Smooth muscle cell (in vitro differentiated cells): ENCODE data around the gene IL31. TPM values are rescaled to one million over a fixed set of nuclear protein-coding genes. Genes with fewer than 3 reads are reported as not detected.

Source experiments
- DNase-seq: peaks from one replicate; lab custom pipeline; 2025; ENCODE audit not compliant: unreplicated experiment; lab: John Stamatoyannopoulos, UW
- H2AFZ ChIP-seq: fragments of 200-600 bp; sonication (generic); 2 replicates; pipeline ENCODE4 v1.6.0; 2016; ENCODE audit warnings: antibody characterized with exemption, low read depth, mild to moderate bottlenecking
- H3F3A ChIP-seq: fragments of 200-600 bp; sonication (generic); 2 replicates; pipeline ENCODE4 v1.6.0; 2017; ENCODE audit warnings: antibody characterized with exemption, low read depth
- H3K27ac ChIP-seq: fragments of 200-600 bp; sonication (generic); 2 replicates; pipeline ENCODE4 v1.5.1; 2016; ENCODE audit warnings: low read depth, mild to moderate bottlenecking
- H3K27me3 ChIP-seq: fragments of 200-600 bp; sonication (generic); 2 replicates; pipeline ENCODE4 v1.6.1; 2016; ENCODE audit warnings: low read depth, mild to moderate bottlenecking
- H3K36me3 ChIP-seq: fragments of 200-600 bp; sonication (generic); 2 replicates; pipeline ENCODE4 v1.5.1; 2016; ENCODE audit warnings: low read depth
- H3K4me1 ChIP-seq: fragments of 200-600 bp; sonication (generic); 2 replicates; pipeline ENCODE4 v1.5.1; 2016; ENCODE audit warnings: low read depth
- H3K4me2 ChIP-seq: fragments of 200-600 bp; sonication (generic); 2 replicates; pipeline ENCODE4 v1.6.0; 2016; ENCODE audit warnings: mild to moderate bottlenecking
- H3K4me3 ChIP-seq: fragments of 200-600 bp; sonication (generic); 2 replicates; pipeline ENCODE4 v1.5.1; 2016; ENCODE audit warnings: mild to moderate bottlenecking
- H3K79me2 ChIP-seq: fragments of 200-600 bp; sonication (generic); 2 replicates; pipeline ENCODE4 v1.6.0; 2016; ENCODE audit warnings: low read depth, mild to moderate bottlenecking
- H3K9ac ChIP-seq: fragments of 200-600 bp; sonication (generic); 2 replicates; pipeline ENCODE4 v1.6.0; 2016; ENCODE audit warnings: low read depth
- H3K9me3 ChIP-seq: fragments of 200-600 bp; sonication (generic); replicated peaks from 2 replicates; pipeline ENCODE4 v1.5.1; 2016; ENCODE audit warnings: low read depth
- H4K20me1 ChIP-seq: fragments of 200-600 bp; sonication (generic); 2 replicates; pipeline ENCODE4 v1.6.0; 2016; ENCODE audit warnings: low read depth
- WGBS: methylation state at CpG from one replicate; pipeline ENCODE4 v1.1.7; 2016; ENCODE audit warnings: low lambda C conversion rate; 5-methylcytosine and 5-hydroxymethylcytosine counted together
- polyA plus RNA-seq: library from polyadenylated mRNA; unstranded; fragments of >200 nt; fragmentation: Nextera tagmentation; extraction: Ambion mirVana; gene quantifications from 2 replicates; pipeline ENCODE4 v1.2.1, GENCODE V29; 2016
- total RNA-seq: library from RNA; depleted of rRNA; stranded (reverse); fragments of >200 nt; gene quantifications from 2 replicates; pipeline ENCODE4 v1.2.3, GENCODE V29; 2014
- TF ChIP-seq, protein P1 (sequence below): fragments of 200-600 bp; sonication (generic); IDR thresholded peaks from 2 replicates; pipeline ENCODE4 v1.5.1; 2017; ENCODE audit warnings: borderline replicate concordance, mild to moderate bottlenecking, antibody characterized with exemption; ENCODE audit not compliant: insufficient read depth, poor library complexity, severe bottlenecking

IL31 gene
- total and polyA plus RNA-seq, 2 experiments from 2014 or later: not detected

DNA sequence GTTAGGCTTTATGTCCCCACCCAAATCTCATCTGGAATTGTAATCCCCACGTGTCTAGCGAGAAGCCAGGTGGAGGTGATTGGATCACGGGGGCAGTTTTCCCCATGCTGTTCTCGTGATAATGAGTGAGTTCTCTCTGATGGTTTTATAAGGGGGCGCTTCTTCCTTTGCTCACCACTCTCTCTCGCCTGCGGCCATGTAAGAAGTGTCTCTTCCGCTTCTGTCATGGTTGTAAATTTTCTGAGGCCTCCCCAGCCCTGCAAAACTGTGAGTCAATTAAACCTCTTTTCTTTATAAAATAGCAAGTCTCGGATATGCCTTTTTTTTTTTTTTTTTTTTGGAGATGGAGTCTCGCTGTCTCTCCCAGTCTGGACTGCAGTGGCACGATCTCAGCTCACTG, 13.3 kb downstream of the IL31 start:
- Histone ChIP-seq H3K9me3 (no peaks in the 10 kb centered on the region), H2AFZ (no peak overlapping the region), H3K36me3 (no peaks in the 10 kb centered on the region), H3K4me2 (no peak overlapping the region), H3F3A (no peaks in the 10 kb centered on the region), H3K4me3 (no peak overlapping the region), H3K27ac (no peak overlapping the region), H3K4me1 (no peaks in the 10 kb centered on the region), H3K27me3 (no peaks in the 10 kb centered on the region), H3K79me2 (no peaks in the 10 kb centered on the region), H3K9ac (no peak overlapping the region), H4K20me1 (no peaks in the 10 kb centered on the region)
- WGBS: 89% methylated on average over 10 of the region's 11 CpGs
- TF ChIP-seq, protein P1, sequence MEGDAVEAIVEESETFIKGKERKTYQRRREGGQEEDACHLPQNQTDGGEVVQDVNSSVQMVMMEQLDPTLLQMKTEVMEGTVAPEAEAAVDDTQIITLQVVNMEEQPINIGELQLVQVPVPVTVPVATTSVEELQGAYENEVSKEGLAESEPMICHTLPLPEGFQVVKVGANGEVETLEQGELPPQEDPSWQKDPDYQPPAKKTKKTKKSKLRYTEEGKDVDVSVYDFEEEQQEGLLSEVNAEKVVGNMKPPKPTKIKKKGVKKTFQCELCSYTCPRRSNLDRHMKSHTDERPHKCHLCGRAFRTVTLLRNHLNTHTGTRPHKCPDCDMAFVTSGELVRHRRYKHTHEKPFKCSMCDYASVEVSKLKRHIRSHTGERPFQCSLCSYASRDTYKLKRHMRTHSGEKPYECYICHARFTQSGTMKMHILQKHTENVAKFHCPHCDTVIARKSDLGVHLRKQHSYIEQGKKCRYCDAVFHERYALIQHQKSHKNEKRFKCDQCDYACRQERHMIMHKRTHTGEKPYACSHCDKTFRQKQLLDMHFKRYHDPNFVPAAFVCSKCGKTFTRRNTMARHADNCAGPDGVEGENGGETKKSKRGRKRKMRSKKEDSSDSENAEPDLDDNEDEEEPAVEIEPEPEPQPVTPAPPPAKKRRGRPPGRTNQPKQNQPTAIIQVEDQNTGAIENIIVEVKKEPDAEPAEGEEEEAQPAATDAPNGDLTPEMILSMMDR: no peak
- DNase-seq: no peak

DNA sequence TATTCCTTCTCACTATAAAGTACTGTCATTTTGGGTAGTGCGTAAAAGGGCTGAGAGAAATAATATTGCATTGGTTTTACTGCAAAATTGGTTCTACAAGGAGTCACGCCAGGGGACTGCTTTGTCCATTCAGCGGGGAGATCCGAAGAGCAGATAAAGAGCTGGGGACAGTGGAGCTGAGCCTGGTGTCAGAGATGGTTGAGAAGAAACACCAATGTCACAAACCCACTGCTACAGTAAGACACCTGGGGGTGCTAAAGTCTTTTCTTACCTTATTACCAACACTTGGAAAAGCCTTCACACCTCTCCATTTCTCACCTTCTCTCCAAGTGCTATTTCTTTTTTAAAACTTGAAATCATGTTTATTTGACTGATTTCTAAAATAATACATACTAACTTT, 14.1 kb downstream of the IL31 start:
- no peaks in the 10 kb centered on the region for H3K79me2 ChIP-seq
- no peaks in the 10 kb centered on the region for H4K20me1 ChIP-seq
- no peak overlapping the region for H2AFZ ChIP-seq
- WGBS: 68% methylated on average over 4 of the region's 4 CpGs
- TF ChIP-seq, protein P1: no peak
- no peak overlapping the region for H3K4me3 ChIP-seq
- no peak overlapping the region for H3K4me2 ChIP-seq
- no peaks in the 10 kb centered on the region for H3K36me3 ChIP-seq
- no peak overlapping the region for H3K27ac ChIP-seq
- DNase-seq: no peak
- no peaks in the 10 kb centered on the region for H3K4me1 ChIP-seq
- no peaks in the 10 kb centered on the region for H3F3A ChIP-seq
- H3K27me3 ChIP-seq: no peaks in the 10 kb centered on the region
- H3K9me3 ChIP-seq: no peaks in the 10 kb centered on the region
- no peak overlapping the region for H3K9ac ChIP-seq

DNA sequence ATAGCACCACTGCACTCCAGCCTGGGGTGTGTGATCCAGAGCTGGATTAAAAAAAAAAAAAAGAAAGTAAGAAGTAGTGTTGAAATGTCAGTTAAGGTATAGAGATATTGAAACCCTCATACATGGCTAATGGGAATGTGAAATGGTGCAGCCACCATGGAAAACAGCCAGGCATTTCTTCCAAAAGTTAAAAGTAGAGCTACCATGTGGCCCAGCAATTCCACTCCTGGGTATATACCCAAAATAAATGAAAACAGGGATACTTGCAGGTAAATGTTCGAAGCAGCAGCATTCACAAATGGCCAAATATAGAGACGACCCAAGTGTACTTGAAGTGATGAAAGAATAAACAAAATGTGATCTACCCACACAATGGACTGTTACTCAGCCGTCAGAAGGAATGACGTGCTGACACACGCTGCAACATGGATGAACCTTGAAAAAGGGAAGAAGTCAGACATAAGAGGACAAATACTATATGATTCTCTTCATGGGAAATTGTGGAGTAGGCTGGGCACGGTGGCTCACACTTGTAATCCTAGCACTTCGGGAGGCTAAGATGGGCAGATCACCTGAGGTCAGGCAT, 15.2 kb downstream of the IL31 start:
- H3K36me3 ChIP-seq: no peaks in the 10 kb centered on the region
- no peaks in the 10 kb centered on the region for H3K4me1 ChIP-seq
- WGBS: 94% methylated on average over 7 of the region's 7 CpGs
- no peaks in the 10 kb centered on the region for H3K79me2 ChIP-seq
- no peak overlapping the region for H3K4me2 ChIP-seq
- H4K20me1 ChIP-seq: no peaks in the 10 kb centered on the region
- TF ChIP-seq, protein P1: no peak
- H3K27ac ChIP-seq: no peak overlapping the region
- no peak overlapping the region for H3K4me3 ChIP-seq
- no peak overlapping the region for H3K9ac ChIP-seq
- no peaks in the 10 kb centered on the region for H3F3A ChIP-seq
- no peaks in the 10 kb centered on the region for H3K27me3 ChIP-seq
- no peak overlapping the region for H2AFZ ChIP-seq
- no peaks in the 10 kb centered on the region for H3K9me3 ChIP-seq
- no peak for DNase-seq

DNA sequence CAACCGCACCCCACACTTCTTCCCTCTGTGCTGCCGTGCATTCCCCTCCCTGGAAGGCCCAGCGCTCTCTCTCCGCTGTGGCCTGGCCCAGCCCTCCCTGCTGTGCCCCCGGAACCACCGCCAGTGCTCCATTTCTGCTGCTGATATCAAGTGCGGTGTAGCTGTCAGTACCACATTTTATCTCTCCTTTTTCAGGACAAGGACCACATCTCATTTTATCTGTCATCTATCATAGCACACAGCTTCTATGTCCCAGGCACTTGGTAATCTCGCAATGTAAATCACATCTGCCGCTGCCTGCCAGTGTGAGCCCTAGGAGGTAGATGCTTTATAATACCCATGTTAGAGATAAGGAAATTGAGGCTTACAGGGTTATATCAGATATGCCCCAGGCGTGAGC, 18.3 kb downstream of the IL31 start:
- Histone ChIP-seq H3K4me3 (no peak overlapping the region), H3K9ac (no peak overlapping the region), H3K27me3 (no peaks in the 10 kb centered on the region), H3K4me1 (no peaks in the 10 kb centered on the region), H3K9me3 (no peaks in the 10 kb centered on the region), H3K27ac (no peak overlapping the region), H2AFZ (no peak overlapping the region), H3K79me2 (no peaks in the 10 kb centered on the region), H3K4me2 (no peak overlapping the region), H3K36me3 (no peaks in the 10 kb centered on the region), H4K20me1 (no peaks in the 10 kb centered on the region), H3F3A (no peaks in the 10 kb centered on the region)
- no peak for DNase-seq
- TF ChIP-seq, protein P1: no peak
- 76% methylated on average over 10 of the region's 10 CpGs for WGBS
